ENCODE results near the gene TBC1D8. TPM values are rescaled to one million over a fixed set of nuclear protein-coding genes. Genes with fewer than 3 reads are reported as not detected.
"Not testable (repeated sequence)": the region's sequence is repeated elsewhere in the genome, so short reads cannot be mapped to it uniquely, and the experiment has no call there.

TBC1D8 gene
- total RNA-seq, 1 donor from 2014 or later: 16.3 TPM

DNA sequence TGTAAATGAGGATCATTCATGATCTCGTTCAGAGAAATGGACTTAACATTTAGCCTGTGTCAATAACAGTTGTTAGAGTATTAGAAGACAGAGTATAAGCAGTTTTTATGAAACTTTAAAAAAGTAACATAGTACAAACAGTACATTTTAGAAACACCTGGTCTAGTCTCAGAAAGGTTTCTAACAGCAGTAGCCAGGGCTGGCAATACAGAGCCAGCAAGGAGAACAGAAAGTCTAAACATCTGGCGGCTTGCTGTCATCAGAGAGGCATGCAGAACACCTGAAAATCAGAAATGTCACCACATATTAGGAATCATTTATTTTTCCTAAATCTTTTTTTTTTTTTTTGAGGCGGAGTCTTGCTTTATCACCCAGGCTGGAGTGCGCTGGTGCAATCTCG is 99.0 kb downstream of the TBC1D8 start:
- H3K27me3 Mint-ChIP-seq (ENCODE audit: unreplicated experiment): no peaks in the 10 kb centered on the region
- H3K27ac Mint-ChIP-seq (ENCODE audit: unreplicated experiment): no peak overlapping the region
- H3K36me3 Mint-ChIP-seq (ENCODE audit: unreplicated experiment): peaks cover 28% of the 10 kb centered on the region
- no peak overlapping the region for H3K4me3 Mint-ChIP-seq (ENCODE audit: unreplicated experiment)
- TF ChIP-seq, protein P1, sequence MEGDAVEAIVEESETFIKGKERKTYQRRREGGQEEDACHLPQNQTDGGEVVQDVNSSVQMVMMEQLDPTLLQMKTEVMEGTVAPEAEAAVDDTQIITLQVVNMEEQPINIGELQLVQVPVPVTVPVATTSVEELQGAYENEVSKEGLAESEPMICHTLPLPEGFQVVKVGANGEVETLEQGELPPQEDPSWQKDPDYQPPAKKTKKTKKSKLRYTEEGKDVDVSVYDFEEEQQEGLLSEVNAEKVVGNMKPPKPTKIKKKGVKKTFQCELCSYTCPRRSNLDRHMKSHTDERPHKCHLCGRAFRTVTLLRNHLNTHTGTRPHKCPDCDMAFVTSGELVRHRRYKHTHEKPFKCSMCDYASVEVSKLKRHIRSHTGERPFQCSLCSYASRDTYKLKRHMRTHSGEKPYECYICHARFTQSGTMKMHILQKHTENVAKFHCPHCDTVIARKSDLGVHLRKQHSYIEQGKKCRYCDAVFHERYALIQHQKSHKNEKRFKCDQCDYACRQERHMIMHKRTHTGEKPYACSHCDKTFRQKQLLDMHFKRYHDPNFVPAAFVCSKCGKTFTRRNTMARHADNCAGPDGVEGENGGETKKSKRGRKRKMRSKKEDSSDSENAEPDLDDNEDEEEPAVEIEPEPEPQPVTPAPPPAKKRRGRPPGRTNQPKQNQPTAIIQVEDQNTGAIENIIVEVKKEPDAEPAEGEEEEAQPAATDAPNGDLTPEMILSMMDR (IDR thresholded peaks at IDR 0.05): no peak
- DNase-seq (ENCODE audit: extremely low spot score, unreplicated experiment): no peak
- H3K9me3 Mint-ChIP-seq (ENCODE audit: unreplicated experiment): no peaks in the 10 kb centered on the region
- no peaks in the 10 kb centered on the region for H3K4me1 Mint-ChIP-seq (ENCODE audit: unreplicated experiment)

DNA sequence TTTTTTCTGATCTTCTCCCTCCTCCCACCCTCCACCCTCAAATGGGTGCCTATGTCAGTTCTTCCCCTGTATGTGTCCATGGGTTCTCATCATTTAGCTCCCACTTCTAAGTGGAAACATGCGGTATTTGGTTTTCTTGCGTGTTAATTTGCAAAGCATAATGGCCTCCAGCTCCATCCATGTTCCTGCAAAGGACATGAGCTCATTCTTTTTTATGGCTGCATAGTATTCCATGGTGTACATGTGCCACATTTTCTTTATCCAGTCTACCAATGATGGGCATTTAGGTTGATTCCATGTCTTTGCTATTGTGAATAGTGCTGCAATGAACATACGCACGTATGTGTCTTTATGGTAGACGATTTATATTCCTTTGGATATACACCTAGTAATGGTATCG is 100.3 kb downstream of the TBC1D8 start:
- H3K4me1 Mint-ChIP-seq (ENCODE audit: unreplicated experiment); H3K9me3 Mint-ChIP-seq (ENCODE audit: unreplicated experiment); H3K4me3 Mint-ChIP-seq (ENCODE audit: unreplicated experiment); DNase-seq (ENCODE audit: extremely low spot score, unreplicated experiment); H3K27ac Mint-ChIP-seq (ENCODE audit: unreplicated experiment); H3K27me3 Mint-ChIP-seq (ENCODE audit: unreplicated experiment): not testable (repeated sequence)
- H3K36me3 Mint-ChIP-seq (ENCODE audit: unreplicated experiment): peaks cover 20% of the 10 kb centered on the region

DNA sequence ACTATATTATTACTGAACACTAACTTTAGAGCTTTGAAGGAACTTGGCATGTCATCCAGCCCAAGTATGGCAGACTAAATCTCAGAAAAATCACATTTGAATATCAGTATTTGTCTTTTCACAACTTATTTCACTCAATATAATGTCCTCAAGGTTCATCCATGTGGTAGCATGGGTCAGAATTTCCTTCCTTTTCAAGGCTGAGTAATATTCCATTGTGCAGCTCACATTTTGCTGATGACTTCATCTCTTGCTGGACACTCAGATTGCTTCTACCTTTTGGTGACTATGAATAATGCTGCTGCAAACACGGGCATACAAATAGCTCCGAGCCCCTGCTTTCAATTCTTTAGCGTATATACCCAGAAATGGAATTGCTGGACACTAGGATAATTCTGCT is 102.4 kb downstream of the TBC1D8 start:
- Mint-ChIP-seq H3K27me3 (ENCODE audit: unreplicated experiment) (no peaks in the 10 kb centered on the region), H3K9me3 (ENCODE audit: unreplicated experiment) (no peaks in the 10 kb centered on the region), H3K27ac (ENCODE audit: unreplicated experiment) (no peak overlapping the region), H3K4me3 (ENCODE audit: unreplicated experiment) (no peak overlapping the region), H3K4me1 (ENCODE audit: unreplicated experiment) (no peaks in the 10 kb centered on the region), H3K36me3 (ENCODE audit: unreplicated experiment) (peaks cover 18% of the 10 kb centered on the region)
- TF ChIP-seq, protein P1 (IDR thresholded peaks at IDR 0.05): no peak
- DNase-seq (ENCODE audit: extremely low spot score, unreplicated experiment): no peak

DNA sequence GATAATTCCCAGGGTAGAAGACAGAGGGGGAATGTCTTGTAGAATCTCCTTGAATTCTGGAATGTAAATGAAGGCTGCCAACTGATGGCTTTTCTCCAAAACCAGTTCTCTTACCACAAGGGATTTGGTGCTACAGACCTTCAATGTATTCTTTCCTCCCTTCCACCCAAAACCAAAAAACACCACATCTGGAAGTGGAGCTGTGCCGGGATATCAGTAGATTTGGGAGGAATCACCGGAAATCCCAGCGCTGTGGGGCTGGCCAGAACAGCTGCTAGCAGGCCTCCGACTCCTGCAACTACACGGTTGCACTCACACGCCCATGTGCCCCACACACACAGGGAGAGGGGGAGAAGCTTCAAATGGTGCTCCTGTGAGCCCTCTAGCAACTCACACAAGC is 103.4 kb downstream of the TBC1D8 start:
- H3K4me3 Mint-ChIP-seq (ENCODE audit: unreplicated experiment): no peak overlapping the region
- no peaks in the 10 kb centered on the region for H3K9me3 Mint-ChIP-seq (ENCODE audit: unreplicated experiment)
- no peak overlapping the region for H3K27ac Mint-ChIP-seq (ENCODE audit: unreplicated experiment)
- H3K4me1 Mint-ChIP-seq (ENCODE audit: unreplicated experiment): no peaks in the 10 kb centered on the region
- TF ChIP-seq, protein P1 (IDR thresholded peaks at IDR 0.05): no peak
- peaks cover 12% of the 10 kb centered on the region for H3K36me3 Mint-ChIP-seq (ENCODE audit: unreplicated experiment)
- DNase-seq (ENCODE audit: extremely low spot score, unreplicated experiment): no peak
- no peaks in the 10 kb centered on the region for H3K27me3 Mint-ChIP-seq (ENCODE audit: unreplicated experiment)

DNA sequence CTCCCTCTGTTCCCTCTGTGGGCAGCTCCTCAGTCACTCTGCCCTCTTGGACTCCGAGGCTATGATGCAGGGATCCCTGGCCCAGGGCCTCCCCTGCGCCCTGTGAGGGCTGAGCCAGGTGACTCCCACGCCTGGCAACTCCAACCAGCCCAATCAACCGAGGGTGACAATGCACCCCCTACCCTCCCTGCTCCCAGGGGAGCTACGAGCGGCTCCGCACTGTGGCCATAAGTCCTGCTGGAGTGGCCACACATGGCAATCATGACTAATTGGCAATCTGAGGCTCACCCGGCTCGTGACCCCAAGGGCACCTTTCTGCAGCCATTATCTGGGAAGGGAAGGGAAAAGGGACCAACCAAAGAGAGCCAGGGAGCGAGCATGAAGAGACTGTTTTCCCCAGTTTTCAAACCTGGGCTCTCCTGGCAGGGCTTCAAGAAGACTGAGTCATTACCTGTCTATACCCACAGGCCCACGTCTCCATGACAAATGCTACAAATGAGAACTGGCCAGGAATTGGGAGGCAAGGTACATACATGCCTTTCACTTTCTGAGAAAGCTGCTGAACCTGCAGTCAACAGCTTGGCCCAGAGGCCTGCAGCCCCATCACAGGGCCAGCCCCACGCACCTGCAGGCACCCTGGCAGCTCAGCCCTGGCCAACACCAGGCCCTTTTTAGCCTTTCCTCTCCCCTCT is 104.0 kb downstream of the TBC1D8 start:
- TF ChIP-seq, protein P1 (IDR thresholded peaks at IDR 0.05): no peak
- Mint-ChIP-seq H3K36me3 (ENCODE audit: unreplicated experiment) (peaks cover 10% of the 10 kb centered on the region), H3K4me3 (ENCODE audit: unreplicated experiment) (no peak overlapping the region), H3K27me3 (ENCODE audit: unreplicated experiment) (no peaks in the 10 kb centered on the region), H3K27ac (ENCODE audit: unreplicated experiment) (no peak overlapping the region), H3K4me1 (ENCODE audit: unreplicated experiment) (no peaks in the 10 kb centered on the region), H3K9me3 (ENCODE audit: unreplicated experiment) (no peaks in the 10 kb centered on the region)
- DNase-seq (ENCODE audit: extremely low spot score, unreplicated experiment): peak; percentile 65
